ENCODE data around the gene RAB10.
A peak's percentile ranks its signal among the peaks of the same experiment; 100 is the strongest.
"Not testable (repeated sequence)": the region's sequence is repeated elsewhere in the genome, so short reads cannot be mapped to it uniquely, and the experiment has no call there.

RAB10 gene

DNA sequence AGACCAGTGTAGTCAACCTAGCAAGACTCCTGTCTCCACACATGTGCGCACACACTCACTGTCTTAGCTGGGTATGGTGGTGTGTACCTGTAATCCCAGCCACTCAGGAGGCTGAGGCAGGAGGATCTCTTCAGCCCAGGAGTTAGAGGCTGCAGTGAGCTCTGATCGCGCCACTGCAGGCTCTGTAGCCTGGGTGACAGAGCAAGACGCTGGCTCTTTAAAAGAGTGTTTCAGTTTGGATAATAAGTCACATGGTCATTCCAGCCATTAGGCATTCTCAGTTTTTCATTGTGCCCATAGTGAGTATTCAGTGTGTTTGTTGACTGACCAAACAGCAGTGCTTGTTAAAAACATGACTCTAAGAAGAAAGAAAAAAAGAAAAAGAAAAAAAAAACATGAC, 31.0 kb downstream of the RAB10 start:
- DNase-seq: no peak

DNA sequence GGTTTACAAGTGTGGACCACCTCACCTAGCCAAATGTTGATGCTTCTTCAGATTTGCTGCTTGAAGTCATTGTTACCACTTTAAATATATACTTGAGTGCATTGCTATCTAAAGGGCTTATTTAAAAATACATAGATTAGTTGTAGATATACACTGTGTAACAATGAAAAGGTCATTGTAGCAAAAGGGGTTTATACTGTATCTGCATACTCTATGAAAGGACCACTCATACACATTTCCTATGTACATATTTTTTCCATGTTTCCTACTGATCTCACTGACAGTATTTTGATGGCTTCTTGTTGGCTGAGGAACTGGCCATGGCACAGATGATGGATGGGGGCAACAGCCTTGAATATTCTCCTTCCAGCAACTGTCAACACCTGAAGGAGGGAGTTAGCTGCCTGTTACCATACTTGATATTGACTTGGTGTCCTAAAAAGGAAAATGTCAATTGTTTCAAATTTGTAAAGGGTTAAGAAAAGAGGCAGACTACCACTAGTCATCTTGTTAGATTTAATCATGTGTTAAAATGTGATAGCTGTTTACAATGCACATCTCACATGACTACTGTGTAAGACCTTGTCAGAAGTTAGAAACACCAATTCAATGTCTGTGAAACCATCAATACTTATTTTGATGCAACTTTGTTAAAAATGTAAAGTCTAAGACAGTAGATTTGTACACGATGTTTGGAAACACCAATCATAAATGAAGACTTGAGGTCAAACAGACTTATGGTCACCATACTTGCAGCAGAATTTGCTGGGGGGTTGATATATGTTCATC, 33.5 kb downstream of the RAB10 start:
- no peak for DNase-seq

DNA sequence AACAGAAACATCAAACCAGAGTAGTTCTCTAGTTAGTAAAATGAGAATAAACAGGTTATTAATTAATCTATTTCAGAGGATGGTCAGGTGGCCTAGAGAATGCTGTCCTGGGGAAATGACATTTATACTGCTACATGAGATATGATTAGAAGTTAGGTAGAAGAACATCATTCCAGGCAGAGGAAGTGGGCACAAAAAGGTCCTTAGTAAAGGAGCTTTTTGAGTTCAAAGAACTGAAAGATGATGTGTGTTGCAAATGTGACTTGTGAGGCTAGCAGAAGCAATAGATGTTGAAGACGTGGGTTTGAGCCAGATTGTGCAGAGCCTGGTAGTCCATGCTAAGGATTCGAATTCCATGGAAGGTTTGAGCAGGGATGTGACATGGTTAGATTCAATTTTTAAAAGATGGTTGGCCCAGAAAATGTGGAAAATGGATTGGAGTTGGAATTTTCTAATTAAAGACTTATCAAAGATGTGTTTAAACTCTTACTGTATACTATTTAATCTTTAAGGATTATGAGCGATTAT, 34.2 kb downstream of the RAB10 start:
- no peak for DNase-seq

GRCh38 chr2:26068602-26069298, 34.9 kb downstream of the RAB10 start:
- DNase-seq: no peak

DNA sequence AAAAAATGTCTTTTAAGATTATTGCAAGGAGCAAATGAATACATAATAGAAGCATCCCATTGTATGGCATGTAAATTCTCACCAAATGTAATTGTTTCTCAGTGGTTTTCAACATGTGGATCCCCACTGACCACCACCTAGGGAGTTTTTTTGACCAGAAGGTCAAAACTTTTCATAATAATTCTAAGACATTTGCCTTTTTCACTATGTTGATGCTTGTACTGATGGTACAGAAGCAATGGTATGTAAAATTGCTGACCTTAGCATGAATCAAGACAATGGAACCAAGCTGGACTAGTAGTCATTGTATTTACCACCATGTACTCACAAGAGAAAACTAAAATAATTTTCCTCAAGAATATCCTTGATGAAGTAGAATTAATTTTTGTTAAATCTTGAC, 36.8 kb downstream of the RAB10 start:
- no peak for DNase-seq

DNA sequence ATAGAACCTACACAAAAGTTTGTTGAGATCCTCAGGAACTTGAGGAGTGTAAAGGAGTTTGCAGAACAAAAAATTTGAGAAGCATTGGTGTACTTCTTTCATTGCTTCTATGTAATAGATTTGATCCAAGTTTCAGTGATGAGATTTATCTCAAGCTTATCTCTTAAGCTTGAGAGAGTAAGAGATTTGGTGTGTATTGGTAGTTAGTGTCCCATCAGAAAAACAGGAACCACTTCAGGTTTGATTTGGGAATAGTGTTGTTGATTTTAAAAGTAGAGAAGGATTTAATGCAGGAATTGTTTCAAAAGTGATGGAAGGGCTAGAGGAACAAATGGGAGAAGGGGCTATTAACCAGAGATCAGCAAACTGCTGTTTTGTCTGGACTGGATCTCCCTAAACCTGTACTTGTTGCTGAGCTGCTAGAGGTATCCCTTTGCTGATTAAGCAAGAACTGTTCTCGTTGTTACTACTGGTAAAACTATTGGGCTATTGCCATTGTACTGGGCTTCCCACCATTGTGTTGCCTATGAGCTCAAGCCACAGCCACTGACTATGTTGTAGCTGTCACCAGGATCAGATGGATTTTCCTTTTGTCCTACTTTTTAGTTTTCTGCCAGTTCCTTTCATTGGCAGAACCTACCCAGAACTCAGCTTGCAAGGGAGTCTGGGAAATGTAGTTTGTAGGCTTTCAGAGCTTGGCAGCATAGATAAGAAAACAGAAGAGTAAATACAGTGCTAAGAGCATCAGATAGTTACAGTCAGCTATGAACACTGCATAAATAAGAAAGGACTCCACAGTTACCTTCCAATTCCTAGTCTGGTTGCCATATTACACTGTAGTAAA, 39.3 kb downstream of the RAB10 start:
- DNase-seq: no peak

DNA sequence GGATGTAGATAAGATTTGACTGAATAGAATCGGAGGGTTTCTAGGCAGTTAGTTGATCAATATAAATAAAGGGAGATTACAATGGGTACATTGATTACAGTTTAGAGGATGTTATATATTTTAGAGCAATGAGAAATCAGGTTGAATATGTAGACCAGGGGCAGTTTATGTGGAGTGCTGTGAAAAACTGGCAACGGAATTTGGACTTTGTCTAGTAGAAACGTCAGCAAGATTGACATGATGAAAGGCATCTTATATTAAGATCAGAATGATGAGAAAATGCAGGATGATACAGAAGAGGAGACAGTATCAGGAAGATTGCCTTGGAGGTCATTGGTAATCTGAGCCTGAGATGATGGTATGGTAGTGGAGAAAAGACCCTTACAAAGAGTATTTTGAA, 39.9 kb downstream of the RAB10 start:
- no peak for DNase-seq

DNA sequence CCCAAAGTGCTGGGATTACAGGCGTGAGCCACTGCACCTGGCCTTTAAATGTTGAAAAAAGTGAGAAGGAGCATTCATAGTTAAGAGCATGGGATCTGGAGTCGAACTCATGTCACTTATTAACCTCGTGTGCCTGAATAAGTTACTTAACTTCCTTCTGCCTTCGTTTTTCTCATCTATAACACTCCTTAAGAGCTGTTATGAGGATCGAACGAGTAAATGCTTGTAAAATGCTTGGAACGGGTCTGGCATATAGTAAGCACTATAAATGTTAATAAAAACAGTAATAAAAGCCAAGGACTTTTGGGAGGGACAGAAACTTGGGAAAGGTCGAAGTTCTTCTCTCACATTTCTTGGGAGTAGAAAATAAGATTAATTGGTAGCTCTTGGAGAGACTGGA, 40.8 kb downstream of the RAB10 start:
- no peak for DNase-seq

DNA sequence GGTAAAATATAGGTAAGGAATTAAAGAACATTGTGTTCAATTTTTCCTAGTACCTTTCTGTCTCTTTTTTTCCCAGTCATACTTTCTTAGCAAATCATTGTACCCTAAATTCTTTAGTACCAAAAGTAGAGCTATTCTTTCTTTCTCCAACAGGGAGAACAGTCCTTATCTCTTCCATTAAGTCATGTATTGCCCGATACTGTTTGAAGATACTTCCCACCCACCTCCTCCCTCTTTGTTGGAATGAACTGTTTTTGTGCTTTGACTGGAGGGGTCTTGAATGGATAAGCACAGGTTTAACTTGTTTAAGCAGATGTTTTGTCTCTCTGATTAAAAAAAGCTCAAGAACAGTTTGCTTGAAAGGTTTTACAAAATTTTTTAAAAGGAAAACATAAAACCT, 41.3 kb downstream of the RAB10 start:
- DNase-seq: no peak

DNA sequence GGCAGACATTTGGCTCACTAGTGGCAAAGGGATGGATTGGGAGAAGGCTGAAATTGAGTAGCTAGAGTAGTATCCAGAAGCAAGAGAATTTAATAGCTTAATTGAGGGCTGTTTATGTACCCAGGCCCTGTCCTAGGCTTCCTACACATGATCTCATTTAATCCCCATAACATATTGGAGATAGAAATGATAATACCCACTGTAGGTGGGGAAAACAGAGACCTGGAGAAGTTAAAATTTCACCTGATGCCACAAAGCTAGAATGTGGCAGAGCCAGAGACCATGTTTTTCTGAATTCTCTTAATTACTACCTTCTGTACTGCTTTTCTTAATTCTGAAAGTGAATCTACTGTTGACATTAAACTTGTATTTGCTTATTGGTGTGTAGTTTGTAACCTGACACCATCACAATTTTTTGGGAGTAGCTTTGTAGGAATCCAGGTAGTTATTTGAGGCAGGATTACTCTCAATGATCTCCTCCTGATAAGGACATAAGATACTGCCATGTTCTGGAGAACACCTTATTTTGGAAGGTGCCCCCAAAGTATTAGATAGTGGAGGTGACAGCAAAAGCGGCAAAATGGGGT, 42.2 kb downstream of the RAB10 start:
- DNase-seq: no peak

DNA sequence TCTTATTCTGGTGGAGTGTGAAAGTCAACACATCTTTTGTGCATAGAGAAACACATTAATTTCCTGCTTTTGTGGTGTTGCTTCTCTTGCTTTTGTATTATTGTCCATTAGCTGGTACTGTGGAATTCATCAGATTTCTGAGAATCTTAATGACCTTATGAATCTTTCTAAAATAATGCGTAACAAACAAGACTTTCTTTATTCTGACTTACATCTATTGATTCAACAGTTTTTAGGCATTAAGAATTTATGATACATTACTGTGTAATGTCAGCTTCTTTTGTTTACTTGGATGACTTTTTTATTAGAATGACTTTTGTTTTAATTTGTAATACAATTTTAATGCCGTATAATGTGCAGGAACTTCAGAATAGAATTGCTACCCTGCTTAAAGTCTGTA, 43.4 kb downstream of the RAB10 start:
- no peak for DNase-seq

DNA sequence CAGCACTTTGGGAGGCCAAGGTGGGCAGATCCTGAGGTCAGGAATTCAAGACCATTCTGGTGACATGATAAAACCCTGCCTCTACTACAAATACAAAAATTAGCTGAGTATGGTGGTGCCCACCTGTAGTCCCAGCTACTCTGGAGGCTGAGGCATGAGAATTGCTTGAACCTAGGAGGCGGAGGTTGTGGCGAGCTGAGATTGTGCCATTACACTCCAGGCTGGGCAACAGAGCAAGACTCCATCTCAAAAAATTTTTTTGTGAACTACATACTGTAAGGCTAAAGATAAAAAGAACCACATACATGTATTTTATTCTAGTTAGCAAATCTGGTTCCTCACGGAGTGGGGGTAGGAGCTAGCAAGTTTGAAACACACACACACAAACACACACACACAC, 45.1 kb downstream of the RAB10 start:
- DNase-seq: no peak

DNA sequence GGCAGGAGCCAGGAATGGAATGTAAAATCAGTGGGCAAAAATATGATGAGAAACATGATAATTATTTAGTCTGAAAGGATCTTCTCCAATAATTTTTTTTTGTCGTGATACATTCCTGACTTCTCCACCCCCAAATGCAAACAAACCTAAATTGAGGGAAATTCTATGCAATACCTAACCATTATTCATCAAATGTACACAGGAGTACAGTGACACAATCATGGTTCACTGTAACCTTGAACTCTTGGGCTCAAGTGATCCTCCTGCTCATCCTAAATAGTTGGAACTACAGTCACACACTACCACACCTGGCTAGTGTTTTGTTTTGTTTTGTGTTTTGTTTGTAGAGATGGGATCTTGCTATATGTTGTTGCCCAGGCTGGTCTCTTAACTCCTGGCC, 46.5 kb downstream of the RAB10 start:
- DNase-seq: no peak

- not testable (repeated sequence) for DNase-seq
These were observed 47.0 kb downstream of the RAB10 start for GRCh38 chr2:26080925-26081324.

- no peak for DNase-seq
These were observed 47.7 kb downstream of the RAB10 start for GRCh38 chr2:26081556-26081955.

DNA sequence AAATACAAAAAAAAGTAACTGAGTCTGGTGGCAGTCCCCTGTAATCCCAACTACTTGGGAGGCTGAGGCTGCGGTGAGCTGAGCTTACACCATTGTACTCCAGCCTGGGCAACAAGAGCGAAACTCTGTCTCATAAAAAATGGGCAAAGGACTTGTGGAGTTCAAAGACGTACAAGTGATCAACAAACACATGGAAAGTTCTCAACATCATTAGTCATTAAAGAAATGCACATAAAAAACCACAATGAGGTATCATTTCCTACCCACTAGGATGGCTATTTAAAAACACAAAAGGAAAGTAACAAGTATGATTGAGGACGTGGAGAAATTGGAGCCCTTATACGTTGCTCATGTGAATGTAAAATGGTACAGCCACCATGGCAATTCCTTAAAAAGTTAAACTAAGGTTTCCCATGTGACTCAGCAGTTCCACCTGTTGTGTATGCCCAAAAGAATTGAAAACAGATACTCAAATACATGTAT, 52.3 kb downstream of the RAB10 start:
- no peak for DNase-seq

DNA sequence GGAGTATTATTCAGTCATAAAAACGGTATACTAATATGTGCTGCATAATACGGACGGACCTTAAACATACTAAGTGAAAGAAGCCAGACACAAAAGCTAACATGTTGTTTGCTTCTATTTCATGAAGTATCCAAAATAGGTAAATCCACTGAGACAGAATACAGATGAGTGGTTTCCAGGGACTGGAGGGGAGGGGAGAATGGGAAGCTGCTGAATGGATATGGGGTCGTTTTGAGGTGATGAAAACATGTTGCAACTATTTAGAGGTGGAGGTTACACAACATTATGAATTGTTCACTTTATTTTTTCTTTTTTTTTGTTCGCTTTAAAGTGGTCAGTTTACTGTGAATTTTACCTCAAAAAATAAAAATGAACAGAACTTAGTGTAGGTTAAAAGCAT, 52.9 kb downstream of the RAB10 start:
- no peak for DNase-seq

GRCh38 chr2:26088038-26088643, 54.3 kb downstream of the RAB10 start:
- DNase-seq: peak; percentile 13

- DNase-seq: not testable (repeated sequence)
These were observed 55.0 kb downstream of the RAB10 start for GRCh38 chr2:26088931-26089330.

DNA sequence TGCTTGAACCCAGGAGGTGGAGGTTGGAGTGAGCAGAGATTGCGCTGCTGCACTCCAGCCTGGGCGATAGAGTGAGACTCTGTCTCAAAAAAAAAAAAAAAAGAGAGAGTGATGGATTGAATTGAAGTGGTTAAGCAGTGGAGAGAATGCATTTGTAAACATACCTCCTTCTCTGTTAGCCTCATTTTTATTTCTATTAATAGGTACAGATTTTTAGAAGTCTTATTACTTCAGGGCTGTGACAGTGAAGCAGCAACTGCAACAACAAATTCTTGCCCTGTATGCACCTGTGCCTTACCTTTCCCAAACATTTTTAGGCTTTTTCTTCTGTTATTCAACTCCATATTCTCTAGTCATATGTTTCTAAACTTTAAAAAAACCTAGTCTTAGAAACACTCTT, 55.5 kb downstream of the RAB10 start:
- no peak for DNase-seq

DNA sequence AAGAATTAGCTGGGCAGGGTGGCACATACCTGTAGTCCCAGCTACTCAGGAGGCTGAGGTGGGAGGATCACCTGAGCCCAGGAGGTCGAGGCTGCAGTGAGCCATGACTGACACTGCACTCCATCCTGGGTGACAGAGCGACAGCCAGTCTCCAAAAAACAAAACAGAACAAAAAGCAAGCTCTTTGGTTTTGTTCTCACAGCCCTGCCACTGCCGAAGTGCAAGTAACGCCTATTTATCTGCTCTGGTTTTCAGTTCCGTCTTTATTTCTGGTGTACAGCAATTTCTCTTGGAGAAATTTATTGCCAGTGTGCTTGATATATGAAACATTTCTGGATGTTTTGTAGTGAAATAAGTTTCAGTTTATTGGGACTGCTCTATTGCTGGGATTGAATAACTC, 61.9 kb downstream of the RAB10 start:
- no peak for DNase-seq

DNA sequence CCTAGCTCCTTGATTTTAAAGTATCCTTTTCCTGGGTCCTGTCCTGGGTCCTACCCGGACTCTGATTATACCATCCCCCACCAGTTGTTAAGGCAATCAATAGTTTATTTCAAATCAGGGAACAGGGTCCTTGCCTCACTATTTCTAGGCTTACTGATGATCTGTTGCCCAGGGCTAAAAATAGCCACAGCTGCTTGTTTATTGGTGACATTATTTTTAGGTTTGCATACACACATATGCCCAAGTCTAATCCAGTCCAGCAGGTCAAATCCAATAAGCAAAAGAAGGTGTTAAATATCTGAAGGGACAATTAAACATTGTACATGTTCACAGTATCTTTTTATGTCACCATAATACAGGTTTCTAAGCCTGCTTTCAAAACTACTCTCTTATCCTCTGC, 66.0 kb downstream of the RAB10 start:
- no peak for DNase-seq

DNA sequence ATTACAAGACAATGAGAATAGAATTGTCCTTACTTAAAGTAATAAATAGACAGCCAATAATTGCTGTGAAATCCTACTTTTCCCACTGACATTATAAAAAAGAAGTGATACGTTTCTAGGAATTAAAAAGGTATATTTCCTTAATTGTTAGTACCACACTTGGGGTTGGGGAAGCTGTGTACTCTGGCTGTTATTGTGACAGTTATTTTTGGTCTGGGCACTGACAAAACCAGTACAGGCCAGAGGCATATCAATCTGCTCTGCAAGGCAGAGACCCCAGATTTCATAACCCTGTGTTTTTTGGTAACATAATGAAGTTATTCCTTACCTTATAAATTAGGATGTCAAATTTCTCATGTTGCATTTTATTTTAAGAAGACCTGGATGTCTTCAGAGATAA, 66.5 kb downstream of the RAB10 start:
- no peak for DNase-seq
